GM23338 (cell line): ENCODE measurements around the gene KRTAP19-8.

Source experiments
- CREB1 ChIP-seq: fragments of 250-450 bp; sonication (Bioruptor Pico); IDR thresholded peaks from 2 replicates; pipeline ENCODE4 v1.5.0; 2020; ENCODE audit warnings: low read depth, mild to moderate bottlenecking, moderate library complexity
- CTCF ChIP-seq, 2 experiments: fragments of 200-600 bp in 1 of 2; sonication (generic) in 1 of 2; conservative IDR thresholded peaks; 2 replicates each; pipeline versions ENCODE4 v1.5.1 to v1.6.1; 2016 to 2017; ENCODE audit warnings: antibody characterized with exemption in 2 of 2, low read depth in 2 of 2, mild to moderate bottlenecking in 2 of 2, moderate library complexity in 1 of 2
- EZH2 ChIP-seq: fragments of 200-600 bp; sonication (generic); IDR thresholded peaks from one replicate; pipeline ENCODE4 v1.8.0; 2017; ENCODE audit warnings: antibody characterized with exemption, mild to moderate bottlenecking, low read depth; ENCODE audit not compliant: unreplicated experiment
- EZH2phosphoT487 ChIP-seq: fragments of 200-600 bp; sonication (generic); IDR thresholded peaks from one replicate; pipeline ENCODE4 v1.8.1; 2018; ENCODE audit warnings: antibody characterized with exemption; ENCODE audit not compliant: unreplicated experiment
- JUNB ChIP-seq: IDR thresholded peaks from one replicate; pipeline ENCODE4 v1.6.1; 2016; ENCODE audit warnings: antibody characterized with exemption; ENCODE audit not compliant: unreplicated experiment
- NANOG ChIP-seq: IDR thresholded peaks from 2 replicates; pipeline ENCODE4 v1.6.1; 2016; ENCODE audit warnings: antibody characterized with exemption, borderline replicate concordance
- POLR2AphosphoS5 ChIP-seq: IDR thresholded peaks from 2 replicates; pipeline ENCODE4 v1.6.1; 2016; ENCODE audit warnings: antibody characterized with exemption, low read depth
- STAT1 ChIP-seq: IDR thresholded peaks from one replicate; pipeline ENCODE4 v1.6.1; 2016; ENCODE audit warnings: antibody characterized with exemption; ENCODE audit not compliant: unreplicated experiment
- ZNF114 ChIP-seq: fragments of 250-450 bp; sonication (Bioruptor Pico); IDR thresholded peaks from 2 replicates; pipeline ENCODE4 v1.5.0; 2020; ENCODE audit warnings: mild to moderate bottlenecking, moderate library complexity
- ZNF331 ChIP-seq: fragments of 250-450 bp; sonication (Bioruptor Pico); IDR thresholded peaks from 2 replicates; pipeline ENCODE4 v1.5.0; 2020; ENCODE audit warnings: low read depth, mild to moderate bottlenecking, moderate library complexity
- ZNF462 ChIP-seq: fragments of 250-450 bp; sonication (Bioruptor Pico); IDR thresholded peaks from 2 replicates; pipeline ENCODE4 v1.5.0; 2020; ENCODE audit warnings: mild to moderate bottlenecking, moderate library complexity
- TF ChIP-seq, protein P1 (sequence below): IDR thresholded peaks from one replicate; pipeline ENCODE4 v1.6.1; 2018; ENCODE audit warnings: antibody characterized with exemption; ENCODE audit not compliant: unreplicated experiment

GRCh38 chr21:30994932-30995331 lies 43.3 kb downstream of the KRTAP19-8 start:
- TF ChIP-seq POLR2AphosphoS5, result no peak
- no peak for TF ChIP-seq CTCF (conservative IDR thresholded peaks at IDR 0.05; ENCODE audit: low read depth in 2 of 2)
- no peak for TF ChIP-seq JUNB
- no peak for TF ChIP-seq ZNF114
- no peak for TF ChIP-seq EZH2
- no peak for TF ChIP-seq ZNF462
- TF ChIP-seq EZH2phosphoT487, result no peak
- TF ChIP-seq NANOG, result no peak
- TF ChIP-seq, protein P1, sequence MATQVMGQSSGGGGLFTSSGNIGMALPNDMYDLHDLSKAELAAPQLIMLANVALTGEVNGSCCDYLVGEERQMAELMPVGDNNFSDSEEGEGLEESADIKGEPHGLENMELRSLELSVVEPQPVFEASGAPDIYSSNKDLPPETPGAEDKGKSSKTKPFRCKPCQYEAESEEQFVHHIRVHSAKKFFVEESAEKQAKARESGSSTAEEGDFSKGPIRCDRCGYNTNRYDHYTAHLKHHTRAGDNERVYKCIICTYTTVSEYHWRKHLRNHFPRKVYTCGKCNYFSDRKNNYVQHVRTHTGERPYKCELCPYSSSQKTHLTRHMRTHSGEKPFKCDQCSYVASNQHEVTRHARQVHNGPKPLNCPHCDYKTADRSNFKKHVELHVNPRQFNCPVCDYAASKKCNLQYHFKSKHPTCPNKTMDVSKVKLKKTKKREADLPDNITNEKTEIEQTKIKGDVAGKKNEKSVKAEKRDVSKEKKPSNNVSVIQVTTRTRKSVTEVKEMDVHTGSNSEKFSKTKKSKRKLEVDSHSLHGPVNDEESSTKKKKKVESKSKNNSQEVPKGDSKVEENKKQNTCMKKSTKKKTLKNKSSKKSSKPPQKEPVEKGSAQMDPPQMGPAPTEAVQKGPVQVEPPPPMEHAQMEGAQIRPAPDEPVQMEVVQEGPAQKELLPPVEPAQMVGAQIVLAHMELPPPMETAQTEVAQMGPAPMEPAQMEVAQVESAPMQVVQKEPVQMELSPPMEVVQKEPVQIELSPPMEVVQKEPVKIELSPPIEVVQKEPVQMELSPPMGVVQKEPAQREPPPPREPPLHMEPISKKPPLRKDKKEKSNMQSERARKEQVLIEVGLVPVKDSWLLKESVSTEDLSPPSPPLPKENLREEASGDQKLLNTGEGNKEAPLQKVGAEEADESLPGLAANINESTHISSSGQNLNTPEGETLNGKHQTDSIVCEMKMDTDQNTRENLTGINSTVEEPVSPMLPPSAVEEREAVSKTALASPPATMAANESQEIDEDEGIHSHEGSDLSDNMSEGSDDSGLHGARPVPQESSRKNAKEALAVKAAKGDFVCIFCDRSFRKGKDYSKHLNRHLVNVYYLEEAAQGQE, result no peak
- no peak for TF ChIP-seq STAT1
- TF ChIP-seq ZNF331 (CRISPR knock-in tag), result no peak
- TF ChIP-seq CREB1 (CRISPR knock-in tag), result no peak
